ENCODE results near the gene ZNF710. TPM values are rescaled to one million over a fixed set of nuclear protein-coding genes. Genes with fewer than 3 reads are reported as not detected.

Gene ZNF710
- total and polyA plus RNA-seq, 9 of the 15 experiments (the other 6 are each of a cell fraction or from before 2014, with no cell fraction given), result 0.56 to 14.2 (median 5.2) TPM

DNA sequence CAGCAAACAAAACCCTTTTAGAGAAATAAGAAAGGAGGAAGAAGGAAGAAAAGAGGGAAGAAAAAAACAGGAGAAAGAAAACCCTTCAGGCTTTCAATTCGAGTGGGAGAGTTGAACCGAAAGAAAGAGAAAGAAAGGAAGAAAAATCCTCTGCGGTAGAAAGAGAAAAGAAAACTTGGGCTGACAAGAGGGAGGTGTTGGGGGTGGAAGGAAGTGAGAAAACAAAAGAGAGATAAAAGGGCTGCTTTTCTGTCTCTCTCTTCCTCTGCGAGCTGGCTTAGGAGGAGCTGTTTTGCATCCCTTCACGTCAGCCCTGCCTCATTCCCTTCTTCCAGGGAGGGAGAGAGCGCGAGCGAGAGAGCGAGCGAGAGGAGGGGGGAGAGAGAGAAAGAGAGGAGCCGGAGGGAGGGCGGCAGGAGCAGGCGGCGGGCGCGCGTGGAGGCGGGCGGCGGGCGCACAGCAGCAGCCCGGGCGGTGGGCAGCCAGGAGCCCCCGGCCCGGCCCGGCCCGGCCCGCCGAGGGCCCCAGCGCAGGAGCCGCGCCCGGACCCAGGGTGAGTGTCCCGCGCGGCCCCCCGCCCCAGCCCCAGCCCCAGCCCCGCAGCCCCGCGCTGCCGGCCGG is at the start of gene ZNF710 (continued):
- TF ChIP-seq, protein P1, sequence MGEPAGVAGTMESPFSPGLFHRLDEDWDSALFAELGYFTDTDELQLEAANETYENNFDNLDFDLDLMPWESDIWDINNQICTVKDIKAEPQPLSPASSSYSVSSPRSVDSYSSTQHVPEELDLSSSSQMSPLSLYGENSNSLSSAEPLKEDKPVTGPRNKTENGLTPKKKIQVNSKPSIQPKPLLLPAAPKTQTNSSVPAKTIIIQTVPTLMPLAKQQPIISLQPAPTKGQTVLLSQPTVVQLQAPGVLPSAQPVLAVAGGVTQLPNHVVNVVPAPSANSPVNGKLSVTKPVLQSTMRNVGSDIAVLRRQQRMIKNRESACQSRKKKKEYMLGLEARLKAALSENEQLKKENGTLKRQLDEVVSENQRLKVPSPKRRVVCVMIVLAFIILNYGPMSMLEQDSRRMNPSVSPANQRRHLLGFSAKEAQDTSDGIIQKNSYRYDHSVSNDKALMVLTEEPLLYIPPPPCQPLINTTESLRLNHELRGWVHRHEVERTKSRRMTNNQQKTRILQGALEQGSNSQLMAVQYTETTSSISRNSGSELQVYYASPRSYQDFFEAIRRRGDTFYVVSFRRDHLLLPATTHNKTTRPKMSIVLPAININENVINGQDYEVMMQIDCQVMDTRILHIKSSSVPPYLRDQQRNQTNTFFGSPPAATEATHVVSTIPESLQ (CRISPR knock-in tag; IDR thresholded peaks at IDR 0.05), result no peak
- TF ChIP-seq CBFA2T2 (conservative IDR thresholded peaks at IDR 0.05) (no peak), ZFX (CRISPR knock-in tag; IDR thresholded peaks at IDR 0.05) (no peak), TEAD2 (tag; IDR thresholded peaks at IDR 0.05) (no peak), SAFB (IDR thresholded peaks at IDR 0.05; ENCODE audit: borderline replicate concordance, low read depth, low read length) (no peak), BACH1 (tag; IDR thresholded peaks at IDR 0.05) (no peak), NFXL1 (CRISPR knock-in tag; IDR thresholded peaks at IDR 0.05) (no peak)
- TF ChIP-seq, protein P2, sequence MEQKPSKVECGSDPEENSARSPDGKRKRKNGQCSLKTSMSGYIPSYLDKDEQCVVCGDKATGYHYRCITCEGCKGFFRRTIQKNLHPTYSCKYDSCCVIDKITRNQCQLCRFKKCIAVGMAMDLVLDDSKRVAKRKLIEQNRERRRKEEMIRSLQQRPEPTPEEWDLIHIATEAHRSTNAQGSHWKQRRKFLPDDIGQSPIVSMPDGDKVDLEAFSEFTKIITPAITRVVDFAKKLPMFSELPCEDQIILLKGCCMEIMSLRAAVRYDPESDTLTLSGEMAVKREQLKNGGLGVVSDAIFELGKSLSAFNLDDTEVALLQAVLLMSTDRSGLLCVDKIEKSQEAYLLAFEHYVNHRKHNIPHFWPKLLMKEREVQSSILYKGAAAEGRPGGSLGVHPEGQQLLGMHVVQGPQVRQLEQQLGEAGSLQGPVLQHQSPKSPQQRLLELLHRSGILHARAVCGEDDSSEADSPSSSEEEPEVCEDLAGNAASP (IDR thresholded peaks at IDR 0.05), result no peak
- TF ChIP-seq, protein P3, sequence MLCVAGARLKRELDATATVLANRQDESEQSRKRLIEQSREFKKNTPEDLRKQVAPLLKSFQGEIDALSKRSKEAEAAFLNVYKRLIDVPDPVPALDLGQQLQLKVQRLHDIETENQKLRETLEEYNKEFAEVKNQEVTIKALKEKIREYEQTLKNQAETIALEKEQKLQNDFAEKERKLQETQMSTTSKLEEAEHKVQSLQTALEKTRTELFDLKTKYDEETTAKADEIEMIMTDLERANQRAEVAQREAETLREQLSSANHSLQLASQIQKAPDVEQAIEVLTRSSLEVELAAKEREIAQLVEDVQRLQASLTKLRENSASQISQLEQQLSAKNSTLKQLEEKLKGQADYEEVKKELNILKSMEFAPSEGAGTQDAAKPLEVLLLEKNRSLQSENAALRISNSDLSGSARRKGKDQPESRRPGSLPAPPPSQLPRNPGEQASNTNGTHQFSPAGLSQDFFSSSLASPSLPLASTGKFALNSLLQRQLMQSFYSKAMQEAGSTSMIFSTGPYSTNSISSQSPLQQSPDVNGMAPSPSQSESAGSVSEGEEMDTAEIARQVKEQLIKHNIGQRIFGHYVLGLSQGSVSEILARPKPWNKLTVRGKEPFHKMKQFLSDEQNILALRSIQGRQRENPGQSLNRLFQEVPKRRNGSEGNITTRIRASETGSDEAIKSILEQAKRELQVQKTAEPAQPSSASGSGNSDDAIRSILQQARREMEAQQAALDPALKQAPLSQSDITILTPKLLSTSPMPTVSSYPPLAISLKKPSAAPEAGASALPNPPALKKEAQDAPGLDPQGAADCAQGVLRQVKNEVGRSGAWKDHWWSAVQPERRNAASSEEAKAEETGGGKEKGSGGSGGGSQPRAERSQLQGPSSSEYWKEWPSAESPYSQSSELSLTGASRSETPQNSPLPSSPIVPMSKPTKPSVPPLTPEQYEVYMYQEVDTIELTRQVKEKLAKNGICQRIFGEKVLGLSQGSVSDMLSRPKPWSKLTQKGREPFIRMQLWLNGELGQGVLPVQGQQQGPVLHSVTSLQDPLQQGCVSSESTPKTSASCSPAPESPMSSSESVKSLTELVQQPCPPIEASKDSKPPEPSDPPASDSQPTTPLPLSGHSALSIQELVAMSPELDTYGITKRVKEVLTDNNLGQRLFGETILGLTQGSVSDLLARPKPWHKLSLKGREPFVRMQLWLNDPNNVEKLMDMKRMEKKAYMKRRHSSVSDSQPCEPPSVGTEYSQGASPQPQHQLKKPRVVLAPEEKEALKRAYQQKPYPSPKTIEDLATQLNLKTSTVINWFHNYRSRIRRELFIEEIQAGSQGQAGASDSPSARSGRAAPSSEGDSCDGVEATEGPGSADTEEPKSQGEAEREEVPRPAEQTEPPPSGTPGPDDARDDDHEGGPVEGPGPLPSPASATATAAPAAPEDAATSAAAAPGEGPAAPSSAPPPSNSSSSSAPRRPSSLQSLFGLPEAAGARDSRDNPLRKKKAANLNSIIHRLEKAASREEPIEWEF (CRISPR knock-in tag; IDR thresholded peaks at IDR 0.05), result no peak

Measured in K562 (cell line).